ENCODE data around the gene KCNK3. TPM values are rescaled to one million over a fixed set of nuclear protein-coding genes. Genes with fewer than 3 reads are reported as not detected.

The KCNK3 gene
- polyA plus RNA-seq, 3 donors, result 0.57 to 1.6 (median 1.2) TPM

- DNase-seq (ENCODE audit: low read depth in 3 of 3, low spot score in 2 of 3), result peak; percentile 53 to 77 (median 66)
Observed at GRCh38 chr2:26685989-26686839, 6.3 kb upstream of the KCNK3 start.

GRCh38 chr2:26687328-26687727 is 5.2 kb upstream of the KCNK3 start:
- no peak for DNase-seq (ENCODE audit: low read depth in 3 of 3, low spot score in 2 of 3)

DNA sequence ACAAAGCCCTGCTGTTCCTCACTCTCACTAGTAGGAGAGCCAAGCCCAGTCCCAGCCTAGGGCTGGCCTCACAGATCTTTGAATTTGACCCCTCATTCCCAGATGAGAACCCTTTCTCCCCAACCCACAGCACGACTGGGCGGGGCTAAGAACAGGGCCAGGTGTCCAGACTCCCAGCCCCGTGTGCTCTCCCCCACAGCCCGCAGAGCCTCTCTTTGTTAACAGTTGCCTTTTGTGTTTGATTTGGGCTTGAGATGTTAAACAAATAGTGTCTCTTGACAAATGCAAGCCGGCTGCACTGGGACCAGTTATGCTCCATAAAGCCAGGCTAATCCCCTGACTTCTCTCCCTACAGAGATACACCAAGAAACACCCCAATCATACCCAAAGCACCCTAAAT is 4.7 kb upstream of the KCNK3 start:
- no peak for DNase-seq (ENCODE audit: low read depth in 3 of 3, low spot score in 2 of 3)

DNA sequence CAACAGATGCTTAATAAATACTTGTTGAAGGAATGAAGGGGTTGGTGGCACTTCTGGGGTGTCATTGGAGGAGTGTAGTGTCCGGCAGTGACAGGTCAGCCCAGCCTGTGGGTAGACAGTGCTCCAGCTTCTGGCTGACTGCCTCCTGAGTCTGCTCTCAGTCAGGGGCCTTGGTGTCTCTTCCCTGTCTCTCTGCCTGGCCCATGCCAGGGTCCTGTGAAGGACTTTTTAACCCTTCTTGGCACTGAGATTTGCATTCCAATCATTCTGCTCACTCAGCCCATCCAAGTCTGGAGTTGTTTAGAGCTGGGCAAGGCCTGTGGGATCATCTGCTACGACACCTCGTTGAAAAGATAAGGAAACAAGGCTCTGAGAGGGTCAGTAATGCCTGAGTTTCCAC is 1.4 kb upstream of the KCNK3 start:
- no peak for DNase-seq (ENCODE audit: low read depth in 3 of 3, low spot score in 2 of 3)

- DNase-seq (ENCODE audit: low read depth in 3 of 3, low spot score in 2 of 3), result peak in 1 of 3 donors; percentile 26
Observed at GRCh38 chr2:26691881-26692278, 642 bp upstream of the KCNK3 start.

DNA sequence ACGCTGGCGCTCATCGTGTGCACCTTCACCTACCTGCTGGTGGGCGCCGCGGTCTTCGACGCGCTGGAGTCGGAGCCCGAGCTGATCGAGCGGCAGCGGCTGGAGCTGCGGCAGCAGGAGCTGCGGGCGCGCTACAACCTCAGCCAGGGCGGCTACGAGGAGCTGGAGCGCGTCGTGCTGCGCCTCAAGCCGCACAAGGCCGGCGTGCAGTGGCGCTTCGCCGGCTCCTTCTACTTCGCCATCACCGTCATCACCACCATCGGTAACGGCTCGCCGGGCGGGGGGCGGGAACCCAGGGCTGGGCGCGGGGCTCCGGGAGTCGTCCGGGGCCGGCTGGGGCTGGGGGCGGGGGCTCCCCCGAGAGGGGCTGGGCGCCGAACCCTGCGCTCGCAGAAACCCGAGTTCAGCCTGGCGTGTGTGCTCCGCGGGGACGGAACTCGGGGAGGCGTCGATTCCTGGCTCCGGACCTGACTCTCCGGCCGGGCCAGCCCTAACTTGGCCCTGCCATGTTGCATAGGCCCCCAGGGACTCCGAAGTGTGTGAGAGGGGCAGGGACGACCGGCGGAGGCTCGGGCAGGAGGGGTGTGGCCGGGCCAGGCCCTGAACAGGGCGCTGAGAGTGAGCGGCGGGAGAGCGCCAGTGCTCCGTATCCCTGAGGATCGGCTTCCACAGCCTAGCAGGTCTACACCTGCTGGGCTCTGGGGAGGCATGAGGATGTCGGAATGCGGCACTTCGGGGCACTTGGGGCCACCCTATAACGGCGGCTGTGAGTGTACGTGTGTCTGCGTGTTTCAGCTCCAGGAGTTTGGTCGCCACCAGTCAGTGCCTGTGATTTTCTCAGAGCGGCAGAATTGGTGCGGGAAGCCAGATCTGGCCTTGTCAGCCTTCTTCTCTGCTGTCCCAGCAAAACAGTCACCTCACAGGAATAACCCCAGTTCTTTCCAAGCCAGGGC is 651 bp downstream of the KCNK3 start:
- DNase-seq (ENCODE audit: low read depth in 3 of 3, low spot score in 2 of 3), result peak in 1 of 3 donors; percentile 33

- no peak for DNase-seq (ENCODE audit: low read depth in 3 of 3, low spot score in 2 of 3)
Observed at GRCh38 chr2:26694001-26694400, 1.5 kb downstream of the KCNK3 start.

GRCh38 chr2:26696351-26696816 is 3.9 kb downstream of the KCNK3 start:
- no peak for DNase-seq (ENCODE audit: low read depth in 3 of 3, low spot score in 2 of 3)

- no peak for DNase-seq (ENCODE audit: low read depth in 3 of 3, low spot score in 2 of 3)
Observed at GRCh38 chr2:26697425-26697824, 4.9 kb downstream of the KCNK3 start.

GRCh38 chr2:26699295-26699694 is 6.8 kb downstream of the KCNK3 start:
- DNase-seq (ENCODE audit: low read depth in 3 of 3, low spot score in 2 of 3), result no peak

GRCh38 chr2:26700078-26700477 is 7.6 kb downstream of the KCNK3 start:
- DNase-seq (ENCODE audit: low read depth in 3 of 3, low spot score in 2 of 3), result no peak

DNA sequence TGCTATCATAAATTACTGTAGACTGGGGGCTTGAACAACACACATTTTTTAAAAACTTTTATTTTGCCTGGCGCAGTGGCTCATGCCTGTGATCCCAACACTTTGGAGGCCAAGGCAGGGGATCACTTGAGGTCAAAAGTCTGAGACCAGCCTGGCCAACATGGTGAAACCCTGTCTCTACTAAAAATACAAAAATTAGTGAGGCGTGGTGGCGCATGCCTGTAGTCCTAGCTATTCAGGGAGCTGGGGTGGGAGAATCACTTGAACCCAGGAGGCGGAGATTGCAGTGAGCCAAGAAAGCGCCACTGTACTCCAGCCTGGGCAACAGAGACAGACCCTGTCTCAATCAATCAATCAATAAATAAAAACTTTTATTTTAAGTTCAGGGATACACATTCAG is 9.1 kb downstream of the KCNK3 start:
- DNase-seq (ENCODE audit: low read depth in 3 of 3, low spot score in 2 of 3), result no peak

DNA sequence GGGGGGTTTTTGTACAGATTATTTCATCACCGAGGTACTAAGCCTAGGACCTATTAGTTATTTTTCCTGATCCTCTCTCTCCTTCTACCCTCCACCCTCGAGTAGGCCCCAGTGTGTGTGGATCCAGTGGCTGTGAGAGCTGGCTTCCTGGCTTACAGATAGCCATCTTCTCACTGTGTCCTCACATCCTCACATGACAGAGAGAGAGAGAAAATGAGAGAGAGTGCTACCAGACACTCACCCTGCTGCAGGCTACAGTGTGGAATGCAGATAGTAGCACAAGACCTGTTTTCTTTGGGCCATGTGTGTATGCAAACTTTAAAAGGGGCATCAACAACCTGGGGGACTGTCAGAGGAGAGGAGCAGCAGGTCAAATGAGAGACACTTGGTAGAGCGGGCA is 9.5 kb downstream of the KCNK3 start:
- DNase-seq (ENCODE audit: low read depth in 3 of 3, low spot score in 2 of 3), result no peak

- DNase-seq (ENCODE audit: low read depth in 3 of 3, low spot score in 2 of 3), result no peak
Observed at GRCh38 chr2:26704441-26704977, 12.0 kb downstream of the KCNK3 start.

DNA sequence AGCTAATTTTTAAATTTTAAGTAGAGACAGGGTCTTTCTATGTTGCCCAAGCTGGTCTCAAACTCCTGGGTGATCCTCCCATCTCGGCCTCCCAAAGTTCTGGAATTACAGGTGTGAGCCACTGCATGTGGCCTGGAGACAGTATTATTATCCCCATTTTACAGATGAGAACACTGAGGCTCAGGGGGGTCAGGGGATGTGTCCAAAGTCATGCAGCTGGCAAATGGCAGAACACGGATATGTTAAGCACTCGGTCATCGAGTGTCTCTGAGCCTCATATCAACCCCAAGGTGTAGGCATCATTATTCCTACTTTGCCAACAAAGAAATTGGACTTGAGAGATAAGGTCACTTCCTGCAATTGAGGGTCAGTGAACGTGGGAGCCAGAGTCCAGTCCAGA is 12.6 kb downstream of the KCNK3 start:
- no peak for DNase-seq (ENCODE audit: low read depth in 3 of 3, low spot score in 2 of 3)

- no peak for DNase-seq (ENCODE audit: low read depth in 3 of 3, low spot score in 2 of 3)
Observed at GRCh38 chr2:26706093-26706492, 13.6 kb downstream of the KCNK3 start.

DNA sequence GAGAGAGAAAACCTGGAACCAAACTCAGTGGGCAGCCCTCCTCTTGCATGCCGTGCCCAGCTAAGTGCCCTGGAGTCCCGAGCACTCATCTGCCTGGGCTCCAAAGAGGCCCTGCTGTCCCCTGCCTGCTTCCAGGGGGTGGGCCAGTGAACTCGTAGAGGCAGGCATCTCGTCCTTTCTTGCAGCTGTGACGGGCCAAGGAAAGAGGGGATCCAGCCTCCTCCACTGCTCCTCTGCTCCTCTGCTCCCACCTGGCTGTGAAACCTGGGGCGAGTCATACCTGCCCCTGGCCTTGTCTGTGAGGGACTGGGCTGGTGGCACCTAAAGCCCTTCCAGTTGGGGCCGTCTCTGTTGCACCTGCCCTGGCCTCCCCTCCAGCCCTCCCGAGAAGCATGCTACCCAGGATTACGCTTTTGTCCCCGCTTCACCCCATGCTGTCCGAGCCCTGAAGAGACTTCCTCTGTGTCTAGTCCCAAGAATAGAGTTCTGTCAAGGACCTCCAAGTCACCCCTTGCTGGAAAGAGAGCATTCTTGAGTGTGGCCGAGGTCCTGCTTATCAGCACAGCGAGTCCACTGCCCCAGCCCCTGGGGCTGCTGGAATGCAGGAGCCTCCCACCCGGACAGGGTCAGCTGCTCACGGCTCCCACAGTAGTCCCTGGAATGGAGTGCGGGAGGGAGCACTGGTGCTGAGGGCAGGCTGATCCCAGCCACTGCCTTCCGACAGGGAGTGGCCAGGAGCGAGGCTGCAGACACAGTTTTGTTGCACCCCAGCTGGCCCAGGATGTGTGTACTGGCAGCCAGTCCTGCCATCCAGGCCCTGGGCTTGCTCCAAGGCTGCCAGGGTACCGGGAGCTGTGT is 14.3 kb downstream of the KCNK3 start:
- no peak for DNase-seq (ENCODE audit: low read depth in 3 of 3, low spot score in 2 of 3)

GRCh38 chr2:26707747-26708146 is 15.2 kb downstream of the KCNK3 start:
- no peak for DNase-seq (ENCODE audit: low read depth in 3 of 3, low spot score in 2 of 3)

GRCh38 chr2:26708457-26708856 is 15.9 kb downstream of the KCNK3 start:
- no peak for DNase-seq (ENCODE audit: low read depth in 3 of 3, low spot score in 2 of 3)

All from right renal cortex interstitium (tissue), 3 donors.